Activated naive CD4-positive, alpha-beta T cell treated with anti-CD3 and anti-CD28 coated beads, Interleukin-2, amount 50 U/mL, for 16 hours (primary cell): ENCODE measurements around the gene CA6.
"Not testable (repeated sequence)": the region's sequence is repeated elsewhere in the genome, so short reads cannot be mapped to it uniquely, and the experiment has no call there.

Experiments used
- DNase-seq: peaks from one replicate; pipeline ENCODE4 v3.0.0-alpha.2; 2020

CA6 gene

GRCh38 chr1:8930116-8930515 is 15.6 kb upstream of the CA6 start:
- DNase-seq = no peak

GRCh38 chr1:8937051-8937450 is 8.6 kb upstream of the CA6 start:
- DNase-seq = not testable (repeated sequence)

GRCh38 chr1:8937701-8938100 is 8.0 kb upstream of the CA6 start:
- DNase-seq = no peak

- no peak for DNase-seq
Measured at GRCh38 chr1:8938232-8938999, 7.3 kb upstream of the CA6 start.

GRCh38 chr1:8939000-8939265 is 6.7 kb upstream of the CA6 start:
- no peak for DNase-seq

GRCh38 chr1:8939362-8939995 is 6.2 kb upstream of the CA6 start:
- DNase-seq = no peak

- DNase-seq = no peak
Measured at GRCh38 chr1:8941906-8942305, 3.8 kb upstream of the CA6 start.

- no peak for DNase-seq
Measured at GRCh38 chr1:8943498-8944405, 1.9 kb upstream of the CA6 start.

GRCh38 chr1:8947127-8947691 is 1.5 kb downstream of the CA6 start:
- DNase-seq = no peak

GRCh38 chr1:8950309-8950708 is 4.6 kb downstream of the CA6 start:
- DNase-seq = no peak

- DNase-seq = no peak
Measured at GRCh38 chr1:8951231-8951630, 5.6 kb downstream of the CA6 start.

GRCh38 chr1:8955406-8955805 is 9.7 kb downstream of the CA6 start:
- DNase-seq = no peak

- DNase-seq = no peak
Measured at GRCh38 chr1:8956461-8957349, 11.0 kb downstream of the CA6 start.

- DNase-seq = no peak
Measured at GRCh38 chr1:8962812-8963530, 17.3 kb downstream of the CA6 start.

GRCh38 chr1:8963963-8964362 is 18.3 kb downstream of the CA6 start:
- no peak for DNase-seq

GRCh38 chr1:8965121-8965820 is 19.6 kb downstream of the CA6 start:
- DNase-seq = no peak

- DNase-seq = no peak
Measured at GRCh38 chr1:8966606-8967005, 20.9 kb downstream of the CA6 start.

- DNase-seq = not testable (repeated sequence)
Measured at GRCh38 chr1:8968902-8969301, 23.2 kb downstream of the CA6 start.

GRCh38 chr1:8969937-8970336 is 24.3 kb downstream of the CA6 start:
- DNase-seq = no peak

- peak; percentile 45 for DNase-seq
Measured at GRCh38 chr1:8970870-8971337, 25.2 kb downstream of the CA6 start.

- DNase-seq = no peak
Measured at GRCh38 chr1:8974551-8974950, 28.9 kb downstream of the CA6 start.
